Hematopoietic multipotent progenitor cell treated with erythropoietin and hydrocortisone succinate and interleukin-3 and kit ligand, for 4 days (in vitro differentiated cells): ENCODE measurements around the gene WDR41.
A peak's percentile ranks its signal among the peaks of the same experiment; 100 is the strongest.

Source experiments
- DNase-seq: peaks from one replicate; pipeline ENCODE4 v3.0.0-alpha.2; 2015

The WDR41 gene

DNA sequence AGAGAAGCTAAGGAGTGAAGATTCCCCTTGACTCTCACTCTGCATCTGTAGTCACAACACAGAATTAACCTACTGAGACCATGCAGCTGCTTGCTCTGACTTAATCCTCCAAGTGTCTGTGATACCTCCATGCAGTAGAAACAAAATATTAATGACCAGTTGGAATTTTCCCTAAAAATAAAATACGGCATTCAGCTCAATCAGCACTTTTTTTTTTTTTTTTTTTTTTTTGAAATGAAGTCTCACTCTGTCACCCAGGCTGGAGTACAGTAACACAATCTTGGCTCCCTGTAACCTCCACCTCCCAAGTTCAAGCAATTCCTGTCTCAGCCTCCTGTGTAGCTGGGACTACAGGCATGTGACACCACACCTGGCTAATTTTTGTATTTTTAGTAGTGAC is 48.4 kb downstream of the WDR41 start:
- DNase-seq, result no peak

DNA sequence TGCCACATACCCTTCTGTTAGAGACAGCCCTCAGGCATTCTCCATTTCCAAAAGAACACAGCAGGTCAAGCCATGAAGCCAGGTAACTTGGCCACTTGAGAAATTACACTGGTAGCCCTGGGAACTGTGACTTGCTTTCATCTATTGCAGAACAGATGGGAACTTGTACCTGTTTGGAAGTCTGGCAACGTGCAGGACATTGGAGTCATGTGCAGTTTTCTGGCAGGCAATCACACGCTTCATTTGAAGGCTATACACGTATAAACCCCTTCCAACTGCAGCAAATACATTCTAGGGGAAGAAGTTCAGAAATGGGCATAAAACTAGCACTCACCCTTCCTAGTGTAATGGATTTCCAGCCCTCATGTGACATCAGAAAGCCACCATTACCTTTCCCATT is 54.0 kb downstream of the WDR41 start:
- no peak for DNase-seq

DNA sequence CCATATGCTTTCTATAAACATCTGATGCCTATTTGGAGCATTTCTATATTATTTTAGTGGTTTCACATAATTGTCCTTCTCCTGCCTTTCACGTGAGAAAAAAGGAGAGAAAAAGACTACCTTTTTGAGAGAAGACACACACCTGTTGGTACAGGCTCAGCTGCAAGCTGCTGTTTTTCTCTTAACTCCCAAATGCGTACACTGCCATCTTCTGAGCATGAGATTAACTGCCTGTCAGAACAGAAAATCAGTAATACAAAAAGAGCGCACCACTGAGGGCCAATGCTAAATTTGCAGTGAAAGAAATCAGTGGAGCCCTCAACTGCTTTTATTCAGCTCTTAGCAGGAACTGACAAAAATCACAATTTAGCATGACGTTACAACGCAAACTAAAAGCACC is 54.9 kb downstream of the WDR41 start:
- peak; percentile 10 for DNase-seq

DNA sequence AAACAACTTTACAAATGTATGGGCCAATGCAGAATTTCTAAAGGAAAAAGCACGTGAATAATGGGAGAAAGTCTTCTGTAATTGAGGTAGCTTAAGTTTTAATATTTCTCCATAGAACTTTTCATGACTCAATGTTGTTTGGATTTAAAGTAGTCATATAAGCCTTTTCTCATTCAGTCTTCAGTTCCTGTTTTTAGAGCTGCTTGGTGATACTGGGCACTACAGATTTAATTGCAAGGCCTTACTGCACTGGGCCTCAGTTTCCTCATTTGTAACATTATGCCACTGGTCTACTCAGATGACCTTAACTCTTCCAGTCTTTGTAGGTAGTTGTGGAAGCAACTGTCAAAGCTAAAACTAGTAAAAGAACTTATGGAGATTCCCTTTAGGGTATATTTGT is 60.4 kb downstream of the WDR41 start:
- no peak for DNase-seq

DNA sequence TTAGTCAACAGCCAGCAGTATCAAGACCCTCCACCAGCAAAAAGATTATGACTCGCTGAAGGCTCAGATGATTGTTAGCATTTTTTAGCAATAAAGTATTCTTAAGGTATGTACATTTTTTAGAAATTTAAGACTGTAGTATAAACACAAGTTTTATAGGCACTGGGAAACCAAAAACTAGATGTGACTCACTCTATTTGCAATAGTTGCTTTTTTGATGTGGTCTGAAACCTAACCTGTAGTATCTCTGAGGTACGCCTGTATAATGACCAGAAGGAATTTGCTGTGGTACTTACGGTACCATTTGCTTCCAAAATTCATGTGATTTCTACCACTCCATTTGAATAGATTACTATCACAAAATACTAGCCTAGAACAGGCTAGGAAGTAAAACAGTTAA is 60.8 kb downstream of the WDR41 start:
- DNase-seq, result no peak

DNA sequence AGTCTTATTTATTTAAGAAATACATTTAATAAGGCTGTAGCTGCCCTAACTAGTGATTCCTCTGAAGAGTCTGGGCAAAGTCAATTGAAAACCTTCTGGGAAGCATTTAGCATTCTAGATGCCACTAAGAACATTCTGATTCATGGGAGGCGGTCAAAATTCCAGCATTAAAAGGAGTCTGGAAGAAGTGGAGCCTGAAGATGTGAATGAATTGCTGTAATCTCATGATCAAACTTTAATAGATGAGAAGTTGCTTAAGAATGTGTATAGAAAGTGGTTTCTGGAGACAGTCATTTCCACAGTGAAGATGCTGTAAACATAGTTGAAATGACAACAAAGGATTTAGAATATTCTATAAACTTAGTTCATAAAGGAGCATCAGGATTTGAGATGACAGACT is 61.4 kb downstream of the WDR41 start:
- no peak for DNase-seq

DNA sequence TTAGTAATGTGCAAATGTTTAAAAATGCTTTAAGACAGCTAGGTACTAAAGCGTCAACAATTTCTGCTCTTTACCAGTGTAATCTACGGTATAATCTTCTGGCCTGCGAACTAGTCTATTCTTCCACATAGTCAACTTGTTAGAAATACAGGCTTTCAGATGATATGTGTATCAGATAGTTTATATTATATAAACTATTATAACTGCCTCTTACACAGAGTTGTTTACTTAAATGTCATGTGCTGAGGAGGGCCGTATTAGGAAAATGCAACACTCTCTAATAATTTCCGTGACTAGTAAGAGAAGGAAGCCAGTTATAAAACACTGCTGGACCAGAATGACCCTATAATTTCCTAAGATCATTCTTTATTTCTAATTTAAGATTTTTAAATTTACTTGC is 63.6 kb downstream of the WDR41 start:
- no peak for DNase-seq

DNA sequence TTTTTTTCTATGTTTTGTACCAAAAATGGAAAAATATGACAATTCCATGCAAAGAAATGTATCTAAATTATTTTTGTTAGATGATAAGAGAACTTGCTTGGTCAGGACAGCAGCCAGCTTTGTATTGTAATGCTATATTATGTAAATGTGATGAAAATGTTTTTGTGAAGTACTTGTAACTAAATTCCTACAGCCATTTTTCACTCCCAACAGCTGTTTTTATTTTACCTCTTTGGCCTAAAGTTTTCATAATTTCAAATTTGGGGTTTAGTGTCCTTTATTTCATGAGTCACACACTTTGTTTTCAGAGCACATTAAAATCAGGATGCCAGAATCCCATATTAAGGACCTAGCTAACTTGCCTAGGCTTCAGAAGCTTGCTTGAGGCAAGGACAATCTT is 64.1 kb downstream of the WDR41 start:
- no peak for DNase-seq

DNA sequence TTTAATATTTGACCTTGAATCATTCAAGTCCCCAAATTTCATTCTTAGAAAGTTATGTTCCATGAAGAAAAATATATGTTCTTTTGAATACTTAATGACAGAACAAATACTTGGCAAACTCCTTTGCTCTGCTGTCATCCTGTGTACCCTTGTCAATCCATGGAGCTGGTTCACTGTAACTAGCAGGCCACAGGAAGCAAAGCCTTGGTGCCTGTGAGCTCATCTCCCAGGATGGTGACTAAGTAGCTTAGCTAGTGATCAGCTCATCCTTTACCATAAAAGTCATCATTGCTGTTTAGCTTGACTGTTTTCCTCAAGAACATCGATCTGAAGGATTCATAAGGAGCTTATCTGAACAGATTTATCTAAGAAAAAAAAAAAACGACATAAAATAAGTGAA is 65.4 kb downstream of the WDR41 start:
- DNase-seq, result no peak

DNA sequence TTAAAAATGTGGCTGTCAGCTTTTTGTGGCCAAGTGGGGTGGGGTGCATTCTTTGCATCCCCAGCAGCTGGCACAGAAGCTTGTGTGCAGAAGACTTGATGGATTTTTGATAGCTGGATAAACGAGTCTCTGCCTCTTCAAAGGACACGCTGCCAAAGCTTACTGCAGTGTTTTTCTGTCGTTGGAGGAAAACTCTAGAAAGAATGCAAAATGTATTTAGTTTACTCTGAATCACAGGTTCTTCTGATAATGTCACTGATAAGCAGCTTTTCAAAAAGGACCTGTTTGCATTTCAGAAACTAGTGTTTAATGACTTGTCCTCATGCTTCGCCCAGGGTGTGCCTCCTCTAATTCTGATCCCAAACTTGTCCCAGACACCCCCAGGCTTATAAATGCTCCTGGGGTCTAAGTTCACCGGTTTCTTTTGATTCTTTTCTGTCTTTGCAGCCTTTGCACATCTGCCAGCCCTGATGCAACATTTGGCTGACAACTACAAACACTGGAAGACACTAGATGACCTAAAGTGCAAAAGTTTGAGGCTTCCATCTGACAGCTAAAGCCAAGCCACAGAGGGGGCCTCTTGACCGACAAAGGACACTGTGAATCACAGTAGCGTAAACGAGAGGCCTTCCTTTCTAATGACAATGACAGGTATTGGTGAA is 66.0 kb downstream of the WDR41 start:
- no peak for DNase-seq

DNA sequence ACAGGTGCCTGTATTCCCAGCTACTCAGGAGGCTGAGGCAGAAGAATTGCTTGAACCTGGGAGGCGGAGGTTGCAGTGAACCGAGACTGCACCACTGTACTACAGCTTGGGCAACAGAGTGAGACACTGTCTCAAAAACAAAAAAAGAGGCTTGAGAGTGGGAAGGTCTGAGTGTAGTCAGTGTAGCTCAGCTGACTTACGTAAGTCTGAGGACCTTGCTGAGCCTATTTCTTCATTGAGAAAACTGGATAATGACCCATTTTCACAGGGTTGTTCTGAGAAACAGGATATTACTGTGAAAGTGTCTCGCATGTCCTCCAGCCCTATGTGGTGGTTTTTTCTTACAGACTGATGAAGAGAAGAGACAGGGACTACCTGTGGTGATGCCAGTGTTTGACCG is 66.7 kb downstream of the WDR41 start:
- no peak for DNase-seq

DNA sequence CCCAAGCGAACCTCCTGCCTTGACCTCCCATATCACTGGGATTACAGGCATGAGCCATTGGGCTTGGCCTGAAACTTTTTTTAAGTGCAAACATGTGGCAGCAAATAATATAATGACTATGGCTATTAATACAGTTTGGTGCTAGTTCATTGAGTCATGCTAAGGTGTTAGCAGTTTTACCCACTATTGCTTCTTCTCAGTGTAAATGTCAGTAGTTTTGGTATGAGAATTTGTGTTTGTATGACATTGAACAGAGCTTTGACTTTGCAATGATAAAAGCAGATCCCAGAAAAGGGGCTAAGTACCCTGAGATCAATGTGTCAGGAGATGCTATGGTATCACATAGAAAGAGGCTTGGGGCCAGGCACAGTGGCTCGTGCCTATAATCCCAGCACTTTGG is 67.2 kb downstream of the WDR41 start:
- DNase-seq, result no peak

DNA sequence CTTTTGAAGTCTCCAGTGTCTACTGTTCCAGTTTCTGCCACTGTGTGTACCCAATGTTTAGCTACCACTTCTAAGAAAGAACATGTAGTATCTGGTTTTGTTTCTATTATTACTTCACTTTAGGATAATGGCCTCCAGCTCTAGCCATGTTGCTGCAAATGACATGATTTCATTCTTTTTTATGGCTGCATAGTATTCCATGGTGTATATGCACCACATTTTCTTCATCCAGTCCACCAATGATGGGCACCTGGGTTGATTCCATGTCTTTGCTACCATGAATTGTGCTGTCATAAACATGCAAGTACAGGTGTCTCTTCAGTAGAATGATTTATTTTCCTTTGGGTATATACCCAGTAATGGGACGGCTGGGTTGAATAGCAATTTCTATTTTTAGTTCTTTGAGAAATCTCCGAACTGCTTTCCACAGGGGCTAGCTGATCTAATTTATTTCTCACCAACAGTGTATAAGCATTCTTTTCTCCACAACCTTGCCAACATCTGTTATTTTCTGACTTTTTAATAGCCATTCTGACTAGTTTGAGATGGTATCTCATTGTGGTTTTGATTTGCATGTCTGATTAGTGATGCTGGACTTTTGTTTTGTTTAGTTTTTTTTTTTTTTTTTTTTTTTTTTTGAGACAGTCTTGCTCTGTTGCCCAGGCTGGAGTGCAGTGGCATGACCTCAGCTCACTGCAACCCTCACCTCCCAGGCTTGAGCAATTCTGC is 68.9 kb downstream of the WDR41 start:
- DNase-seq, result peak; percentile 11

DNA sequence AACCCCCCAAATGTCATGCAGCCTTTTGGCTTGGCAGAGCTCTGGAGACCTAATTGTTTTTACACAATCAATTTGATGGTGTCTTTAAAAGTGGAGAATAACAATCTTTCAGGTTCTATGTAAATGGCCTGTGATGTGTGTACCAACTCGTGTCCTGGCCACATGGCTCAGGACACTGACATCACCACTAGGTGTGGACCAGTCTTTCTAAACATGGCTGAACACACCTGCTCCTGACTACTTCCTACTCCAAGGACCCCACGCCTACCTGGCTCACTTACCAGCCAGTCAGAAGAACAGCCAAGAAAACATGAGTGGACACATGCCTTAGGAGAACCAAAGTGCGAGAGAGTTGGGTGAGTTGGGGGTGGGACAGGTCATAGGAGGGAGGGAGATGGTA is 71.2 kb downstream of the WDR41 start:
- DNase-seq, result no peak

DNA sequence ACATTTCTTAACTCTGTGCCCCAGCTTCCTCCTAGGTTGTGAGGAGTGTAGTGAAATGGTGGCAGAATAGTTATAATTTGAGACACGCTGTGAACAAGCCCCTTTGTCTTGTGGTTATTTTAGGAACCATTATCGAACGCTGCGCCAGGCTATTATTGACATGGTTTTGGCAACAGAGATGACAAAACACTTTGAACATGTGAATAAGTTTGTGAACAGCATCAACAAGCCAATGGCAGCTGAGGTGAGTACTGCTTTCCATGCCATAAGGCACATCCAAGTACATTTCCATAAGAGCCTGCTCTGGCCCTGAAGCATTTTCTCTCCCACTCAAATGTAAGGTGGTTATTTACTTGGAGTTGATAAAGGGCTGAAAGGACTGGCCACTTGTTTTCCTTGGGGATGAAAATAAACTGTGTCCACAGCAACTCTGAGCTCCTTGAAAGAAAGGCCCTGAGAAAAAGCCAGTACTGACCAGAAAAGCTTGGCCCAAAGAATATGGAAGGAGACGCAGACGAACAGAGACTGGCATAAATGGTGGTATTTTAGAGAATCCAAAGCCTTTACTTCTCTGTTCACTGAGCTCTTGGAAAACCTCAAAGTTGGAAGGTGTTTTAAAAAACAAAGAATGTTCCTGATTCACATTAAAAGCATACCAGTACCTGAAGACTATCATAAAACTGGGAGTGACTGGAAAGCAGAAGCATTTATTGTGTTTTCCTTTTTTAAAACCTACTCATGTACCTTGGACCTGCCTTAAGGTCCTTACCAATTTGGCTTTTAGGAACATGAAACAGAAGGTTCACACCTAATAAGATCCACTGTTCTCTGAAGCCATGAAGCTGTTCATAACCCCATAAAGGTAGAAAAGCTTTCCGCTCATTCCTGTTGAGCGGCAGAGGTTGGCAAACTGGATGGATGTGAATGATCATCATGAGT is 72.2 kb downstream of the WDR41 start:
- DNase-seq, result no peak

DNA sequence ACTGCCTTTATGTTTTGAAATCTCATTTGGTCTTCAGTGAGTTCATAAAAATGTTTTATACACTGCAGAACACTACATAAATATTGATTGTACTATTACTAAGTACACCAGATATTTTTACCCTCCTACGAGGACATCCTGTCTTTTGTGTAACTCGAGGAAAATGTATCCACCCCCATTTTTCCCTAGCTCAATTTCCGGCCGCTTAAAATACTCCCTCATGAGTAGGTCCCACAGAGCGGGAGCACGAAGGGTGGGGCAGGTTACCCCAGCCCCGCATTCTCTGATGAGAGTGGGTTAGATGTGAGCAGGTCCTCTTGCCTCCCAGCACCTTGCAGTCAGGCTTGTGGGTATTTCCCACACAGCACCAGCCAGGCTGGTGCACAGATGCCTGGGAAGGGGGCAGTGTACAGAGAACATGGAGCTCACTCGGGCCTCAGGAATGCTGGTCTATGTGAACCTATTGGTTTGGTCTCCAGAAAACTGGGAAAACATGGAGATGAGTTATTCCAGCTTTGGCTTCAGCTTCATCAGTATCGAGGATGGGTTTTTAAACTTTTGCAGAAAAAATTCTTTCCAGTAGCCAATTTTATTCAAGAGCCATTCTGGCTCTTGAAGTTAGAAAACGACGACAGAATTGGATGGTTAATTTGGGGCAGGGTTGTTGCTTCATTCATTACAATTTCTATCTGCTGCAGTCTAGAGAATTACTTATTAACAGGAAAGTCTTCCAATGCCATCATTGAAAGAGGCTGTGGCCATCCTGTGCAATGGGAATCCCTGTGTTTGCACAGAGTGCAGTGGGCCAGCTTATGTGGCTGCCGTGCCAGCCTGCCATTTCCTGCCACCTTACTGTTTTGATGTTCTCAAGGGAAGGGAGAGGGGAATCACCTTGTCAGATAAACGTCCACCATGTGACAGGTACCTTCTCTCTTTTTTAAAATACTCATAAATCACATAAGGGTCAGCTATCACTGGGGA is 73.2 kb downstream of the WDR41 start:
- DNase-seq, result no peak

DNA sequence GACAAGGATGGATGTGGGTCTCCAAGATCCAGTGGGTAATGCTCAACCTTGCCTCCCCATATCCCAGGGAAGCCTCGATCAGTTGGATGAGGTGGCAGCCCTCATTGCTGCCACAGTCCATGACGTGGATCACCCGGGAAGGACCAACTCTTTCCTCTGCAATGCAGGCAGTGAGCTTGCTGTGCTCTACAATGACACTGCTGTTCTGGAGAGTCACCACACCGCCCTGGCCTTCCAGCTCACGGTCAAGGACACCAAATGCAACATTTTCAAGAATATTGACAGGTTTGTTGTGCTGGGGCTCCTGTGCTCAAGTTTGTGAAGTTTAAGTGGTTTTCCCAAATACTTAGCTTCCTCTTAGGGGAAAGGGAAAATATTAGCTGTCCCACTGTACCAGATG is 74.0 kb downstream of the WDR41 start:
- no peak for DNase-seq

DNA sequence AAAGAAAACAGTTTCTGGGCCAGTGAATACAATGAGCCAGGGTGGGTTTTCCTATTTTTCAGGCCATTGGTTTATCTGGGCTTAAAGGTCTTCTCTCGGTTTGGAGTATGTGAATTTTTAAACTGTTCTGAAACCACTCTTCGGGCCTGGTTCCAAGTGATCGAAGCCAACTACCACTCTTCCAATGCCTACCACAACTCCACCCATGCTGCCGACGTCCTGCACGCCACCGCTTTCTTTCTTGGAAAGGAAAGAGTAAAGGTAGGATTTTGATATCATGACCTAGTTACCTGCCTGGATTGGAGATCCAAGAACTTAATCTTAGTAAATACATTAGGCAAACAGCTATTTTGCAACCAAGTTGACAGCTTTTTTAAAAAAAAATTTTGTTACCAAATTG is 79.1 kb downstream of the WDR41 start:
- no peak for DNase-seq

DNA sequence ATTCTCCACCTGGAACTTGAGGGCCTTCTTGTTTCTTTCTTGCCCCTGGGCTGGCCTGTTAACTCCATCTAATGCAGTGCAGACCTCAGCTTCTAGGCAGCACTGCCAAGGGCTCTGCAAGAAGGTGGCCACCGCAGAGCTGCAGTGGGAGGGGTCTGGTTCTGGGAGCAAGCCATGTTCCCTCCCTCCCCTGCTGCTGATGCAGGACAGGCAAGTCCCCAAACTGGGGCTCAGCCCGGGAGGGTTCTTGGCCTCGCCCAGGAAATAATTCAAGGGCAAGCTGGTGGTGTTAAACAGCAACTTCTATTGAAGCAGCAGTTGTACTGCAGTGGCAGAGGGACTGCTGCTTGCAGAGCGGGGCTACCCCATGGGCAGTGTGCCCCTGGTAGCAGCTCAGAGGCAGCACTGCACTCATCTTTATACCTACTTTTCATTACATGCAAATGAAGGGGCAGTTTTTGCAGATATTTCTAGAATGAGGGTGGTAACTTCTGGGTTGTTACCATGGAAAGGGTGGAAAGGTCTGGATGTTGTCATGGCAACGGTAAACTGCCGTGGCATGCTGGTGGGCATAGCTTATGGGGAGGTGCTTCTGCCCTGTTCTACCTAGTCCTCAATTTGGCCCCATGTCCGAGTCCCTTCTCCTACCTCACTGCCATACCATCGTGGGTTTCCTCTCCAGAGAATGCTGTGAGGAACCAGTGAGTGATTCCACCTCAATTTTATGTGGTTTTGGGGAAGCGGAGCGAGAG is 82.1 kb downstream of the WDR41 start:
- DNase-seq, result peak; percentile 5

DNA sequence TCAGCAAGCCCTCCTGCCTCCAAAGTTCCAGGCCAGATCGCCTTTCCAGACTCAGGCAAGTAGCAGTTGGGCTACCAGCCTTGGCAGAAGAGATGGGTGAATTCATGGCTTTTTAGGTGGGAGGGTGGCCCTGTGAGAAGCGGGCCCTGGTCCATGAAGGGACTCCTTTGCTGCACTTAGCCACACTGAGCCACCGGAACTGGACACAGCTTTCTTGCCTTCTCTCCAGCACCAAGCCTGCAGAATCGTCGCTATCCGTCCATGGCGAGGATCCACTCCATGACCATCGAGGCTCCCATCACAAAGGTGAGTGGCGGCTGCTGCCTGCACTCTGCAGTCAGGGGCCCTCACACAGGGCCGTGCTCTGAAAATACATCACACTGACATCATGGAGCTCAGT is 85.0 kb downstream of the WDR41 start:
- DNase-seq, result no peak

DNA sequence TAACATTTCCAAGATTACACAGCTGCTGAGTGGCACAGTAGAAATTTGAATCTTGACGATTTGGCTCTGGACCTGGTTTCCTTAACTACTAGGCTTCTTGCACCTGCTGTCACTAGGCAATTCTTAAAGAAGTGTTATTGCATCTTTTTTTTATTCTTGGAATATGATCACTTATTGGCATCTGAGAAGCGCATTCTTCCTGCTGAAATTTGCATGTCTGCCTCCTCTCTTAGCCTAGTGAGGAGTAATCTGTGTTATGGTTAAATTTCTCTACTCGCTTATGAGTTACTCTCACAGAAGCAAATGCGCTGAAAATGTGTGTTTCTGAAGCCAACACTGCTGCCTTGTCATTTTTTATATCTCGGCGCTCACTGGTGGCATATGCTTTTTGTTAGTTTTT is 89.3 kb downstream of the WDR41 start:
- DNase-seq, result no peak

DNA sequence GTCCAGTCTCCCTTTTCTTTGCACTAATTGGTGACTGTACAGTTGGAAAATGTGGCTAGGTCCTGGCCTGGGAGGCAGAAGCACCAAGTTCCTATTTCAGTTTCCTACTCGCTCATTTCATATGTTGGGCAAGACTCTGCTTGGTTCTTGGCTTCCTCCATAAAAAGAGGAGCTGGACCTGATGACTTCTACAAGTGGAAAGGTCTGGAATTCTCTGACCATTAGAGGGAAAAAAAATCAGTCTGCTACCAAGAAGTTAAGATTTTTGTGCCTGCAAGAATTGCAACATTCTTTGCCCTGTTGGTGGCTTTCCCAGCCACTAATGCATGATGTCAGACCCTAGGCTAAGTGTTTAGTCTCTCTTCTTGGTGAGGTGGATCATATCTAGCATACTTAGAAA is 91.5 kb downstream of the WDR41 start:
- no peak for DNase-seq
